Measurements from ENCODE around the gene EMP3. TPM values are rescaled to one million over a fixed set of nuclear protein-coding genes. Genes with fewer than 3 reads are reported as not detected.

EMP3 gene
- total RNA-seq, 6 donors from 2014 or later, result 38.8 to 173 (median 75.1) TPM

- TF ChIP-seq POLR2A (IDR thresholded peaks at IDR 0.05) (no peak), EP300 (IDR thresholded peaks at IDR 0.05) (no peak), CTCF (IDR thresholded peaks at IDR 0.05) (no peak), POLR2AphosphoS5 (IDR thresholded peaks at IDR 0.05) (no peak)
Measured at GRCh38 chr19:48341515-48342413, 16.4 kb downstream of the EMP3 start.

GRCh38 chr19:48342414-48342738 is 17.0 kb downstream of the EMP3 start:
- ATAC-seq (ENCODE audit: low FRiP score in 2 of 2) (no peak), DNase-seq (peak in 1 of 2 donors; percentile 73)
- Histone ChIP-seq H3K36me3 (peaks cover 0 to 7% (median 3%) of the 10 kb centered on the region in 4 donors), H3K9me3 (no peaks in the 10 kb centered on the region), H3K27ac (no peak overlapping the region), H3K4me3 (no peak overlapping the region), H3K27me3 (no peaks in the 10 kb centered on the region), H3K4me1 (no peaks in the 10 kb centered on the region)
- WGBS, 2 donors, result 91 to 95% methylated on average over 10 to 20 of the region's 20 CpGs
- TF ChIP-seq POLR2A (IDR thresholded peaks at IDR 0.05), result no peak
- no peak for TF ChIP-seq CTCF (IDR thresholded peaks at IDR 0.05)
- TF ChIP-seq EP300 (IDR thresholded peaks at IDR 0.05), result no peak
- TF ChIP-seq POLR2AphosphoS5 (IDR thresholded peaks at IDR 0.05), result no peak

More at GRCh38 chr19:48341515-48342413, 16.4 kb downstream of the EMP3 start:
- Histone ChIP-seq H3K9me3 (no peaks in the 10 kb centered on the region), H3K4me3 (no peak overlapping the region), H3K36me3 (peaks cover 0 to 7% (median 3%) of the 10 kb centered on the region in 4 donors), H3K27me3 (no peaks in the 10 kb centered on the region), H3K27ac (no peak overlapping the region), H3K4me1 (no peaks in the 10 kb centered on the region)
- WGBS, 2 donors, result 97 to 98% methylated on average over 9 to 10 of the region's 10 CpGs
- DNase-seq, result no peak
- ATAC-seq (ENCODE audit: low FRiP score in 2 of 2), result no peak

GRCh38 chr19:48342841-48343540 is 17.6 kb downstream of the EMP3 start:
- Histone ChIP-seq H3K4me1 (no peaks in the 10 kb centered on the region), H3K27me3 (no peaks in the 10 kb centered on the region), H3K9me3 (no peaks in the 10 kb centered on the region), H3K36me3 (peaks cover 0 to 7% (median 3%) of the 10 kb centered on the region in 4 donors), H3K27ac (no peak overlapping the region), H3K4me3 (no peak overlapping the region)
- DNase-seq (no peak), ATAC-seq (ENCODE audit: low FRiP score in 2 of 2) (no peak)
- 92 to 95% methylated on average over 18 to 23 of the region's 23 CpGs for WGBS, 2 donors
- TF ChIP-seq POLR2A (IDR thresholded peaks at IDR 0.05), result no peak
- no peak for TF ChIP-seq CTCF (IDR thresholded peaks at IDR 0.05)
- no peak for TF ChIP-seq EP300 (IDR thresholded peaks at IDR 0.05)
- no peak for TF ChIP-seq POLR2AphosphoS5 (IDR thresholded peaks at IDR 0.05)

GRCh38 chr19:48344892-48345291 is 19.5 kb downstream of the EMP3 start:
- Histone ChIP-seq H3K4me1 (no peaks in the 10 kb centered on the region), H3K27ac (no peak overlapping the region), H3K36me3 (peaks cover 0 to 7% (median 3%) of the 10 kb centered on the region in 4 donors), H3K4me3 (no peak overlapping the region), H3K27me3 (no peaks in the 10 kb centered on the region), H3K9me3 (no peaks in the 10 kb centered on the region)
- ATAC-seq (ENCODE audit: low FRiP score in 2 of 2) (no peak), DNase-seq (no peak)
- no peak for TF ChIP-seq CTCF (IDR thresholded peaks at IDR 0.05)
- no peak for TF ChIP-seq POLR2AphosphoS5 (IDR thresholded peaks at IDR 0.05)
- no peak for TF ChIP-seq EP300 (IDR thresholded peaks at IDR 0.05)
- TF ChIP-seq POLR2A (IDR thresholded peaks at IDR 0.05), result no peak
- WGBS, 2 donors, result 94 to 97% methylated on average over 6 of the region's 6 CpGs

Data from upper lobe of left lung (tissue), 6 donors.